ENCODE data around the gene RNASE12.

GRCh38 chr14:20614038-20614840, 23.1 kb upstream of the RNASE12 start:
- TF ChIP-seq, protein P1, sequence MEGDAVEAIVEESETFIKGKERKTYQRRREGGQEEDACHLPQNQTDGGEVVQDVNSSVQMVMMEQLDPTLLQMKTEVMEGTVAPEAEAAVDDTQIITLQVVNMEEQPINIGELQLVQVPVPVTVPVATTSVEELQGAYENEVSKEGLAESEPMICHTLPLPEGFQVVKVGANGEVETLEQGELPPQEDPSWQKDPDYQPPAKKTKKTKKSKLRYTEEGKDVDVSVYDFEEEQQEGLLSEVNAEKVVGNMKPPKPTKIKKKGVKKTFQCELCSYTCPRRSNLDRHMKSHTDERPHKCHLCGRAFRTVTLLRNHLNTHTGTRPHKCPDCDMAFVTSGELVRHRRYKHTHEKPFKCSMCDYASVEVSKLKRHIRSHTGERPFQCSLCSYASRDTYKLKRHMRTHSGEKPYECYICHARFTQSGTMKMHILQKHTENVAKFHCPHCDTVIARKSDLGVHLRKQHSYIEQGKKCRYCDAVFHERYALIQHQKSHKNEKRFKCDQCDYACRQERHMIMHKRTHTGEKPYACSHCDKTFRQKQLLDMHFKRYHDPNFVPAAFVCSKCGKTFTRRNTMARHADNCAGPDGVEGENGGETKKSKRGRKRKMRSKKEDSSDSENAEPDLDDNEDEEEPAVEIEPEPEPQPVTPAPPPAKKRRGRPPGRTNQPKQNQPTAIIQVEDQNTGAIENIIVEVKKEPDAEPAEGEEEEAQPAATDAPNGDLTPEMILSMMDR (IDR thresholded peaks at IDR 0.05) = no peak
- no peak for TF ChIP-seq POLR2A (IDR thresholded peaks at IDR 0.05)
